Heart left ventricle (tissue), 16 donors: ENCODE measurements around the gene HMCN2. TPM values are rescaled to one million over a fixed set of nuclear protein-coding genes. Genes with fewer than 3 reads are reported as not detected.

Experiments used
- ATAC-seq, 4 donors: fragments of 200-7000 bp; cut with Tn5 transposase; one replicate each; pipeline ENCODE4 v1.9.1; 2020 to 2022; ENCODE audit warnings: moderate library complexity in 4 of 4, mild to moderate bottlenecking in 3 of 4, moderate number of reproducible peaks in 1 of 4
- DNase-seq, 5 donors: peaks; one replicate each; pipeline ENCODE4 v3.0.0-alpha.2; 2020
- H3K27ac ChIP-seq, 12 donors: fragments of 200-600 bp; sonication (generic) in 4 of 12; one replicate each; pipeline versions ENCODE4 v1.5.0 to v1.8.0; 2016 to 2022; ENCODE audit warnings: mild to moderate bottlenecking in 2 of 12
- H3K27me3 ChIP-seq, 9 donors: fragments of 200-600 bp; sonication (generic) in 2 of 9; one replicate each; pipeline versions ENCODE4 v1.5.1 to v1.8.0; 2016 to 2022; ENCODE audit warnings: mild to moderate bottlenecking in 3 of 9
- H3K36me3 ChIP-seq, 9 donors: fragments of 200-600 bp; sonication (generic) in 2 of 9; one replicate each; pipeline versions ENCODE4 v1.5.0 to v1.8.0; 2018 to 2022; ENCODE audit warnings: mild to moderate bottlenecking in 2 of 9
- H3K4me1 ChIP-seq, 12 donors: fragments of 200-600 bp; sonication (generic) in 4 of 12; one replicate each; pipeline versions ENCODE4 v1.5.0 to v1.8.0; 2016 to 2022; ENCODE audit warnings: mild to moderate bottlenecking in 3 of 12
- H3K4me3 ChIP-seq, 12 donors: fragments of 200-600 bp; sonication (generic) in 4 of 12; one replicate each; pipeline versions ENCODE4 v1.5.0 to v1.8.0; 2017 to 2022; ENCODE audit warnings: mild to moderate bottlenecking in 9 of 12, moderate library complexity in 4 of 12
- H3K9me3 ChIP-seq, 12 donors: fragments of 200-600 bp; sonication (generic) in 4 of 12; one replicate each; pipeline versions ENCODE4 v1.5.0 to v1.8.0; 2016 to 2022; ENCODE audit warnings: mild to moderate bottlenecking in 1 of 12
- POLR2A ChIP-seq, 2 donors: fragments of 450-650 bp; IDR thresholded peaks; one replicate each; pipeline ENCODE4 v1.6.1; 2017; ENCODE audit warnings: antibody characterized with exemption in 2 of 2, mild to moderate bottlenecking in 2 of 2, moderate library complexity in 2 of 2
- WGBS, 4 donors: extraction: QIAGEN DNeasy Blood & Tissue Kit in 2 of 4; methylation state at CpG; one replicate each; pipeline versions ENCODE4 v1.1.5 to v1.1.7; 2013 to 2018; 5-methylcytosine and 5-hydroxymethylcytosine counted together
- intact Hi-C, 10 donors: fragments of 100-400 bp; cut with DNase I; formaldehyde crosslinking; loops; one replicate each; pipeline versions ENCODE4 v1.11.1 to v1.14.2; 2022
- polyA plus RNA-seq, 2 donors: library from polyadenylated mRNA; stranded (reverse); fragments of 200-250 nt; gene quantifications; one replicate each; pipeline ENCODE4 v1.2.3, GENCODE V29; 2013
- total RNA-seq, 9 donors: library from RNA; depleted of rRNA in 2 of 9; stranded (reverse); fragments of >200 nt in 2 of 9; fragmentation: NEBNext Ultra II Directional in 3 of 9; extraction: Animal tissue kit (Norgen Biotek cat#: 25700) in 3 of 9; gene quantifications; one replicate each; pipeline versions ENCODE4 v1.1.0 to v1.2.4, GENCODE V29; 2016 to 2023
- TF ChIP-seq, protein P1 (sequence below), 12 donors: fragments of 200-600 bp; sonication (generic) in 4 of 12; IDR thresholded peaks; one replicate each; pipeline versions ENCODE4 v1.5.0 to v1.8.0; 2018 to 2022; ENCODE audit warnings: antibody characterized with exemption in 12 of 12, mild to moderate bottlenecking in 5 of 12
- donor health status: ischemic (EF 13 %, LVEDD 7.1; RV severe dilation, severe dysfunction).
- donor health status: healthy with polysubstance abuse.
- donor health status: DM: no; HTN: yes; CAD: no.
- donor health status: DM: no; HTN: no; CAD: no.
- donor health status: ischemic (EF 25% LVEDD 6.9; RV normal size, moderate dysfunction).
- donor health status: ischemic (EF 25% LVEDD 5.7; RV mildly dilated, moderate dysfunction).
- donor health status: healthy.
- donor health status: DM: yes; HTN: yes; CAD: no.
- donor health status: ischemic (EF 35%, LVEDD 5.7; RV mildly dilated, moderate dysfunction).
- donor health status: nonischemic (EF 11% LVEDD 7.7; RV severe dilation, severe dysfunction).
- donor health status: DM: yes; HTN: yes; CAD: no.
- donor health status: PGD.
- donor health status: ischemic (EF 29% LVEDD 5.4; RV normal size, mild dysfunction).
- donor health status: nonischemic (EF 23%, LVEDD 6.1; RV moderate dilation, normal function).

HMCN2 gene
- total and polyA plus RNA-seq, 11 donors = 2.3 to 10.4 (median 4.3) TPM

DNA sequence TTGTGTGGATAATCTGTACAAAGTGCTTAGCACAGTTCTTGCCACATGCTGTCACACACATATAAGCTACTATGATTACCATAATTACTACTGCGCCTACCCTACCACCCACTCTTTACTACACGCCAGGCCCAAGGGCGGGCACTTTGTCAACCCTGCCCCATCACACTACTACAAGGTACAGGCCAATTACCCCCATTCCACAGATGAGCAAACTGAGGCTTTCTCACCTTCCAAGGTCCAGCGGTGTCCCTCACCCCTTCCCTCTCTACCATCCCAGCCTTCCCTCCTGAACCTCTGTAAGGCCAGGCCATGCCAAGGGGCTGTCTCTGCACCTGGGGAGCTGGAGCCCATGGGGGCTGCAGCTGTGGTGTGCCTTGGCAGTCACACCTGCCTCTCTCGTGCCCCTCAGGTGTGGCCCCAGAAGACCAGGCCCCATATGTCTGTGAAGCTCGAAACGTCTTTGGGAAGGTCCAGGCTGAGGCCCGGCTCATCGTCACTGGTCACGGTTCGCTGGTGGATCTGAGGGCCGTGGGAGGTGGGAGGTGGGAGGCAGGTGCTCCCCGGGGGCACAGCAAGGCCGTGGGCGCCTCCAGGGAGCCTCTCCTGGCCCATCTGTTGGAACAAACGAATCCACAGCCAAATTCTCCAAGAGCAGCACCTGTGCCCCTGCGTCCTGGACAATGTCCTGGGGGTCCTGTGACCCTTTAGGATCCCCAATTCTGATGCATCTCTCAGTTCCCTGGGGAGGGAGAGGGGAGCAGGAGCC is 54.6 kb downstream of the HMCN2 start:
- H3K36me3 ChIP-seq = peaks cover 0 to 9% (median 0%) of the 10 kb centered on the region in 9 donors
- WGBS, 4 donors = 82 to 98% (median 88%) methylated on average over 5 to 17 of the region's 17 CpGs
- H3K9me3 ChIP-seq = no peaks in the 10 kb centered on the region
- peaks cover 0 to 22% (median 3%) of the 10 kb centered on the region in 12 donors for H3K4me1 ChIP-seq
- no peak for ATAC-seq
- no peak for DNase-seq
- intact Hi-C loops = loop anchor here in 1 of 10 donors (5.0 kb wide), 1 partner anchor 53 kb away; the partner anchor contains the start of gene HMCN2
- peaks cover 0 to 18% (median 0%) of the 10 kb centered on the region in 9 donors for H3K27me3 ChIP-seq
- peak overlapping the region in 1 of 12 donors; percentile 75 for H3K27ac ChIP-seq
- TF ChIP-seq POLR2A (IDR thresholded peaks at IDR 0.05) = no peak
- TF ChIP-seq, protein P1, sequence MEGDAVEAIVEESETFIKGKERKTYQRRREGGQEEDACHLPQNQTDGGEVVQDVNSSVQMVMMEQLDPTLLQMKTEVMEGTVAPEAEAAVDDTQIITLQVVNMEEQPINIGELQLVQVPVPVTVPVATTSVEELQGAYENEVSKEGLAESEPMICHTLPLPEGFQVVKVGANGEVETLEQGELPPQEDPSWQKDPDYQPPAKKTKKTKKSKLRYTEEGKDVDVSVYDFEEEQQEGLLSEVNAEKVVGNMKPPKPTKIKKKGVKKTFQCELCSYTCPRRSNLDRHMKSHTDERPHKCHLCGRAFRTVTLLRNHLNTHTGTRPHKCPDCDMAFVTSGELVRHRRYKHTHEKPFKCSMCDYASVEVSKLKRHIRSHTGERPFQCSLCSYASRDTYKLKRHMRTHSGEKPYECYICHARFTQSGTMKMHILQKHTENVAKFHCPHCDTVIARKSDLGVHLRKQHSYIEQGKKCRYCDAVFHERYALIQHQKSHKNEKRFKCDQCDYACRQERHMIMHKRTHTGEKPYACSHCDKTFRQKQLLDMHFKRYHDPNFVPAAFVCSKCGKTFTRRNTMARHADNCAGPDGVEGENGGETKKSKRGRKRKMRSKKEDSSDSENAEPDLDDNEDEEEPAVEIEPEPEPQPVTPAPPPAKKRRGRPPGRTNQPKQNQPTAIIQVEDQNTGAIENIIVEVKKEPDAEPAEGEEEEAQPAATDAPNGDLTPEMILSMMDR (IDR thresholded peaks at IDR 0.05) = no peak
- H3K4me3 ChIP-seq = peak overlapping the region in 2 of 12 donors; percentile 10 to 11

DNA sequence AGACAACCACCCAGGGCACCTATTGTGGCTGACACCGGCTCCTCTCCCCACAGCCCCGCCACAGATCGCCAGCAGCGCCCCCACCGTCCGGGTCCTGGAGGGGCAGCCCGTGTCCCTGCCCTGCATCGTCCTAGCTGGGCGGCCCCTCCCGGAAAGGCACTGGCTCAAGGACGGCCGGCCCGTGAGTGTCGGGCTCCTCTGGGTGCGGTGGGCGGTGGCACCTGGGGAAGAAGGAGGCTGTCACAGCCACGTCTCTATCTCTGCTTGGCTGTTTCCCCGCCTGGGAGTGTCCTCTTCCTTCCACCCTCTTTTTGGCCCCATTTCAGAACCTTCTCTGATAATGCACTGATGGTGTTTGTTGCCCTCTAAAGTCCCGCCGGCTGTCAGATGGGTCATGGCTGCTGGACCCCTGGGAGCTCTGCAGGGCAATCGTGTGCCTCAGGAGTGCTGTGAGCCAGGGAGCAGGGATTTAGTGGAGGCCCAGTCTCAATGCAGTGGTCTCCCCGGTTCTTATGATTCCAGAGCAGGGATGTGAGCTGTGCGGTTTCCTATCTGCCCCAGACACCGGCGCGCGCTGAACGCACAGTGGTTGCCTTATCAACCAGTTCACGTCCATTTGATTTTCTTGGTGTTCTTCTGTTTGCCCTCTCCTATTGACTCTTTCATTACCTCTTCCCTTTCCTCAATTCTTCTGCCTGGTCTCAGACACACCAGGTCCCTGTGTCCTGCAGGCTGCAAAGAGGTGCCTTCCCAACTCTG is 55.3 kb downstream of the HMCN2 start:
- Histone ChIP-seq H3K36me3 (peaks cover 0 to 15% (median 0%) of the 10 kb centered on the region in 9 donors), H3K27ac (peak overlapping the region in 1 of 12 donors; percentile 75), H3K4me1 (peaks cover 0 to 22% (median 3%) of the 10 kb centered on the region in 12 donors), H3K4me3 (peak overlapping the region in 2 of 12 donors; percentile 10 to 11), H3K9me3 (no peaks in the 10 kb centered on the region), H3K27me3 (peaks cover 0 to 26% (median 4%) of the 10 kb centered on the region in 9 donors)
- no peak for DNase-seq
- peak in 3 of 4 donors; percentile 25 to 73 (median 43) for ATAC-seq
- no peak for TF ChIP-seq POLR2A (IDR thresholded peaks at IDR 0.05)
- TF ChIP-seq, protein P1 (IDR thresholded peaks at IDR 0.05) = peak in 3 of 12 donors; percentile 25 to 38 (median 27)
- intact Hi-C loops = loop anchor here in 1 of 10 donors (5.0 kb wide), 1 partner anchor 54 kb away; the partner anchor contains the start of gene HMCN2
- WGBS, 4 donors = 24 to 51% (median 29%) methylated on average over 16 to 29 of the region's 29 CpGs

DNA sequence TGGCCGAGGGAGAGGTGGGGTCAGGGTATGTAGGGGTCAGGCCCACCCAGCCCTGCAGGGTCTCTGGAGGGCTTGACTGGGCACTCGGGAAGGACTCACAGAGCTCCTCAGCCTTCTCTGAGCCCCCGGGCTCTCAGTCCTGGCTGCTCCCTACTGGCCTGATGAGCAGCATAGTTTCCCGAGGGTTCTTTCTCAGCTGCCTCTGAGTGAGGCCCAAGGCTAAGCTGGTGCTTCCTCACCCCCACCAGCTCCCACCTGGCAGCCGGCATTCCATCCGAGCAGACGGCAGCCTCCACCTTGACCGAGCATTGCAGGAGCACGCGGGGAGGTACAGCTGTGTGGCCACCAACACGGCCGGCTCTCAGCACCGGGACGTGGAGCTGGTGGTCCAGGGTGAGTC is 56.0 kb downstream of the HMCN2 start:
- Histone ChIP-seq H3K4me3 (no peak overlapping the region), H3K27ac (peak overlapping the region in 1 of 12 donors; percentile 75), H3K27me3 (peaks cover 0 to 33% (median 4%) of the 10 kb centered on the region in 9 donors), H3K36me3 (peaks cover 0 to 15% (median 0%) of the 10 kb centered on the region in 9 donors), H3K4me1 (peaks cover 0 to 22% (median 3%) of the 10 kb centered on the region in 12 donors), H3K9me3 (no peaks in the 10 kb centered on the region)
- intact Hi-C loops = loop anchor here in 1 of 10 donors (5.0 kb wide), 1 partner anchor 54 kb away; the partner anchor contains the start of gene HMCN2
- WGBS, 4 donors = 75 to 87% (median 85%) methylated on average over 11 to 14 of the region's 14 CpGs
- DNase-seq (no peak), ATAC-seq (no peak)
- TF ChIP-seq, protein P1 (IDR thresholded peaks at IDR 0.05) = no peak
- no peak for TF ChIP-seq POLR2A (IDR thresholded peaks at IDR 0.05)
